Activated B cell treated with CpG ODN at 0.5 μM for 24 hours (primary cell): Measurements from ENCODE around the gene TRERF1. TPM values are rescaled to one million over a fixed set of nuclear protein-coding genes. Genes with fewer than 3 reads are reported as not detected.

Source experiments
- ATAC-seq: fragments of 200-7000 bp; cut with Tn5 transposase; one replicate; pipeline ENCODE4 v1.10.0; 2021; ENCODE audit warnings: low read depth, mild to moderate bottlenecking, moderate library complexity
- CTCF ChIA-PET: fragments of 350-600 bp; sonication (Branson Sonifier 250); formaldehyde crosslinking; loops from one replicate; lab custom pipeline; 2021; ENCODE audit warnings: antibody characterized with exemption; lab: Charles Lee
- POLR2A ChIA-PET: fragments of 350-600 bp; sonication (Branson Sonifier 250); formaldehyde crosslinking; loops from one replicate; lab custom pipeline; 2021; ENCODE audit warnings: antibody characterized with exemption; lab: Charles Lee
- DNase-seq: peaks from one replicate; pipeline ENCODE4 v3.0.0; 2022
- H3K27ac Mint-ChIP-seq: one replicate; pipeline ENCODE4 v1.8.0; 2020; ENCODE audit warnings: mixed read lengths
- H3K27me3 Mint-ChIP-seq: one replicate; pipeline ENCODE4 v1.8.0; 2021; ENCODE audit warnings: mixed read lengths
- H3K36me3 Mint-ChIP-seq: one replicate; pipeline ENCODE4 v1.8.0; 2021; ENCODE audit warnings: low read depth, mixed read lengths
- H3K4me1 Mint-ChIP-seq: one replicate; pipeline ENCODE4 v1.8.0; 2021; ENCODE audit warnings: mixed read lengths
- H3K4me3 Mint-ChIP-seq: one replicate; pipeline ENCODE4 v1.8.0; 2020; ENCODE audit warnings: mild to moderate bottlenecking, mixed read lengths
- H3K9me3 Mint-ChIP-seq: one replicate; pipeline ENCODE4 v1.8.0; 2020; ENCODE audit warnings: mixed read lengths
- intact Hi-C: fragments of 100-400 bp; cut with micrococcal nuclease; formaldehyde crosslinking; loops from one replicate; pipeline ENCODE4 v1.15.1; 2024
- total RNA-seq: library from RNA; stranded (reverse); gene quantifications from 2 replicates; pipeline ENCODE4 v1.2.3, GENCODE V29; 2022
- TF ChIP-seq, protein P1 (sequence below): fragments of 200-600 bp; IDR thresholded peaks from one replicate; pipeline ENCODE4 v1.8.0; 2022; ENCODE audit warnings: antibody characterized with exemption, mild to moderate bottlenecking

The TRERF1 gene
- total RNA-seq, 1 donor from 2014 or later, result 4.1 TPM

- H3K27ac Mint-ChIP-seq, result no peak overlapping the region
- TF ChIP-seq, protein P1, sequence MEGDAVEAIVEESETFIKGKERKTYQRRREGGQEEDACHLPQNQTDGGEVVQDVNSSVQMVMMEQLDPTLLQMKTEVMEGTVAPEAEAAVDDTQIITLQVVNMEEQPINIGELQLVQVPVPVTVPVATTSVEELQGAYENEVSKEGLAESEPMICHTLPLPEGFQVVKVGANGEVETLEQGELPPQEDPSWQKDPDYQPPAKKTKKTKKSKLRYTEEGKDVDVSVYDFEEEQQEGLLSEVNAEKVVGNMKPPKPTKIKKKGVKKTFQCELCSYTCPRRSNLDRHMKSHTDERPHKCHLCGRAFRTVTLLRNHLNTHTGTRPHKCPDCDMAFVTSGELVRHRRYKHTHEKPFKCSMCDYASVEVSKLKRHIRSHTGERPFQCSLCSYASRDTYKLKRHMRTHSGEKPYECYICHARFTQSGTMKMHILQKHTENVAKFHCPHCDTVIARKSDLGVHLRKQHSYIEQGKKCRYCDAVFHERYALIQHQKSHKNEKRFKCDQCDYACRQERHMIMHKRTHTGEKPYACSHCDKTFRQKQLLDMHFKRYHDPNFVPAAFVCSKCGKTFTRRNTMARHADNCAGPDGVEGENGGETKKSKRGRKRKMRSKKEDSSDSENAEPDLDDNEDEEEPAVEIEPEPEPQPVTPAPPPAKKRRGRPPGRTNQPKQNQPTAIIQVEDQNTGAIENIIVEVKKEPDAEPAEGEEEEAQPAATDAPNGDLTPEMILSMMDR, result no peak
- no peaks in the 10 kb centered on the region for H3K9me3 Mint-ChIP-seq
- peaks cover 37% of the 10 kb centered on the region for H3K4me1 Mint-ChIP-seq
- CTCF ChIA-PET, result no interaction called here
- no peak for DNase-seq
- no peaks in the 10 kb centered on the region for H3K36me3 Mint-ChIP-seq
- intact Hi-C loops, result no loop called here
- POLR2A ChIA-PET, result no interaction called here
- no peak overlapping the region for H3K4me3 Mint-ChIP-seq
- no peaks in the 10 kb centered on the region for H3K27me3 Mint-ChIP-seq
- no peak for ATAC-seq
Observed at GRCh38 chr6:42363926-42364849, 87.5 kb downstream of the TRERF1 start.

DNA sequence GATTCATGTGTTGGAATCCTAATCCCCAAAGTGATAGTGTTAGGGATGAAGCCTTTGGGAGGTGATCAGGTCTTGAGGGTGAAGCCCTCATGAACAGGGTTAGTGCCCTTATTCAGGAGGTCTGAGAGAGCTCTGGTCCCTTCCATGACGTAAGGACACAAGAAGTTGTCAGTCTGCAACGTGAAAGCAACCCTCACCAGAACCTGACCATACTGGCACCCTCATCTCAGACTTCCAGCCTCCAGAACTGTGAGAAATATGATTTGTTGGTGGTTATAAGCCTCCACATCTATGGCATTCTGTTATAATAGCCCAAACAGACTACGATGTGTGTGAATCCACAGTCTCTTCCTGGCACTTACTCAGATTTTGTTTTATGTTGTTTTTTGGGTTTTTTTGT, 90.7 kb downstream of the TRERF1 start:
- POLR2A ChIA-PET, result interaction anchor here (0.7 kb wide), 1 partner anchor 574 kb away, joined by 5 read pairs; no protein-coding TSS in a partner anchor

DNA sequence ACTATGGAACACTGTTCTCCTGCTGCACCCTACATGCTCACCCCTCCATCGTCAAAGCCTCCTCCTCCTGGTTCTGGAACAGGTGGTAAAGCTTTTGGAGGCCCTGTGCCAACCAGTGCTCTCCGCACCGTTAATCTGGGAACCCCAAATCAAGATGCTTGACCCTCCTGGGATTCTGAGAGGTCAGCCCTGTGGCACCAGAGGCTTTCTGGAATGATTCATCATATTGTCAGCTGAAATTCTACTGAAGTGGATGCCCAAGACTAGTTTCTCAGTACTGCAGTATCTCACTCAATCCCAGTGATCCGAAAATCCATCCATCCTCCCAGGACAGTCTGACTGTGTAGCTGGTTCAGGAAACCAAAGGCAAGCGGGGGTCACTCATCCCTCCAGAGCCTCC, 92.7 kb downstream of the TRERF1 start:
- H3K27me3 Mint-ChIP-seq, result no peaks in the 10 kb centered on the region
- no peak for ATAC-seq
- intact Hi-C loops, result no loop called here

More for the DNA sequence above, 90.7 kb downstream of the TRERF1 start:
- Mint-ChIP-seq H3K36me3 (no peaks in the 10 kb centered on the region), H3K4me3 (no peak overlapping the region), H3K9me3 (no peaks in the 10 kb centered on the region), H3K4me1 (peaks cover 5% of the 10 kb centered on the region), H3K27me3 (no peaks in the 10 kb centered on the region), H3K27ac (no peak overlapping the region)
- CTCF ChIA-PET, result interaction anchor here (1.4 kb wide), 1 partner anchor 187 kb away, joined by 4 read pairs; no protein-coding TSS in a partner anchor
- no peak for DNase-seq
- ATAC-seq, result no peak
- TF ChIP-seq, protein P1, result no peak
- intact Hi-C loops, result no loop called here

DNA sequence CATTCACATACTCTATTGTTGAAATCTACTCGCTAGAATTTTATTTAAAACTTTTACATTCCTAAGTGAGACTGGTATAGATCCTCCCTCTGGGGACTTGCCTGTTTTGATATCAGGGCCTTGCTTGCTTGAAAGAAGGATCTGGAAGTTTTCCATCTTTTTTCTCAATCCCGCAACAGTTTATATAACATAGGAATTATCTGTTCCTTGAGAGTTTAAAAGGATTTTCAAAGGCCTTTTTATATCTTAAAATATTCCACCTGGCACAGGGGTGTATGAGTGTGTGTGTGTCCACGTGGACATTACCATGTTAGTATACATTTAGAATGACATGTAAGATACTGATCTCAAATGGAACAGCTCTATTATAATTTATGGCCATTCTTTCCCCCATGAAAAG, 96.3 kb downstream of the TRERF1 start:
- H3K27me3 Mint-ChIP-seq, result no peaks in the 10 kb centered on the region
- ATAC-seq, result no peak
- H3K4me3 Mint-ChIP-seq, result no peak overlapping the region
- no peaks in the 10 kb centered on the region for H3K36me3 Mint-ChIP-seq
- no peak for DNase-seq
- intact Hi-C loops, result no loop called here
- POLR2A ChIA-PET, result no interaction called here
- no peaks in the 10 kb centered on the region for H3K9me3 Mint-ChIP-seq
- CTCF ChIA-PET, result no interaction called here
- no peak overlapping the region for H3K27ac Mint-ChIP-seq
- no peaks in the 10 kb centered on the region for H3K4me1 Mint-ChIP-seq
- TF ChIP-seq, protein P1, result no peak

More for the DNA sequence above, 92.7 kb downstream of the TRERF1 start:
- Mint-ChIP-seq H3K27ac (no peak overlapping the region), H3K36me3 (no peaks in the 10 kb centered on the region), H3K4me3 (no peak overlapping the region), H3K9me3 (no peaks in the 10 kb centered on the region), H3K4me1 (no peaks in the 10 kb centered on the region)
- DNase-seq, result no peak
- ChIA-PET POLR2A (no interaction called here), CTCF (no interaction called here)
- TF ChIP-seq, protein P1, result no peak

DNA sequence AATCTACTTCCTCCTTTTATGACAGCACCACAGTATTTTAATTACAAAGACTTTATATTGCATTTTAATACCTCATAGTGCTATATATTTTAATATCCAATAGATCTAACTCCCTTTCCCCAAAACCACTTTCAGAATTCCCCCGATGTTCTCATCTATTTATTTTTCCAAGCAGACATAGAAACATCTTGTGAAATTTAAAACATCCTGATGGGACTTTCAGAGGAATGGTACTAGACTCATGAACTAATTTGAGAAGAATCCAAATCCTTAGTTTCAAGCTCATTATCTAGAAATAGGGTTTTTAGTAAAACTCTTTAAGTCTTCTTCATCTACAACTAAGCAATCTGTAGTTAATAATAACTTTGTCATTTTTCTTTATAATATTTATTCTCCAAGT, 97.0 kb downstream of the TRERF1 start:
- DNase-seq (no peak), ATAC-seq (no peak)
- TF ChIP-seq, protein P1, result no peak
- Mint-ChIP-seq H3K27me3 (no peaks in the 10 kb centered on the region), H3K4me3 (no peak overlapping the region), H3K4me1 (no peaks in the 10 kb centered on the region), H3K9me3 (no peaks in the 10 kb centered on the region), H3K27ac (no peak overlapping the region), H3K36me3 (no peaks in the 10 kb centered on the region)
- ChIA-PET POLR2A (no interaction called here), CTCF (no interaction called here)
- intact Hi-C loops, result no loop called here
